Activated T-cell treated with anti-CD3 and anti-CD28 coated beads, Interleukin-2, amount 50 U/mL, for 72 hours (primary cell): ENCODE measurements around the gene CMTM8. TPM values are rescaled to one million over a fixed set of nuclear protein-coding genes. Genes with fewer than 3 reads are reported as not detected.
"Not testable (repeated sequence)": the region's sequence is repeated elsewhere in the genome, so short reads cannot be mapped to it uniquely, and the experiment has no call there.

ENCODE experiments used
- ATAC-seq, 2 donors: fragments of 150-1000 bp; cut with Tn5 transposase; replicated peaks in 1 of 2; 2 replicates each; pipeline ENCODE4 v1.10.0; 2021; ENCODE audit warnings: moderate library complexity in 2 of 2, mild to moderate bottlenecking in 1 of 2
- DNase-seq, 2 donors: peaks; one replicate each; pipeline ENCODE4 v3.0.0; 2021 to 2022; ENCODE audit warnings: mixed read lengths in 1 of 2
- H3K27ac Mint-ChIP-seq: one replicate; pipeline ENCODE4 v1.8.0; 2022; ENCODE audit warnings: mild to moderate bottlenecking, moderate library complexity, mixed read lengths
- H3K27me3 Mint-ChIP-seq: one replicate; pipeline ENCODE4 v1.8.0; 2022; ENCODE audit warnings: low read depth, mixed read lengths
- H3K36me3 Mint-ChIP-seq, 2 donors: one replicate each; pipeline ENCODE4 v1.8.0; 2022; ENCODE audit warnings: mixed read lengths in 2 of 2, mild to moderate bottlenecking in 1 of 2; ENCODE audit not compliant: insufficient read depth in 2 of 2
- H3K4me1 Mint-ChIP-seq: one replicate; pipeline ENCODE4 v1.8.0; 2022; ENCODE audit warnings: low read depth, mixed read lengths
- H3K4me3 Mint-ChIP-seq, 2 donors: one replicate each; pipeline ENCODE4 v1.8.0; 2022; ENCODE audit warnings: mild to moderate bottlenecking in 2 of 2, mixed read lengths in 2 of 2, moderate library complexity in 2 of 2
- H3K9me3 Mint-ChIP-seq, 2 donors: one replicate each; pipeline ENCODE4 v1.8.0; 2022; ENCODE audit warnings: mixed read lengths in 2 of 2
- total RNA-seq, 2 donors: library from RNA; stranded (reverse); gene quantifications; one replicate each; pipeline ENCODE4 v1.2.3, GENCODE V29; 2022

The CMTM8 gene
- total RNA-seq, 2 donors from 2014 or later = 7.1 to 9.0 TPM

GRCh38 chr3:32373276-32373675 lies 134.8 kb downstream of the CMTM8 start:
- Mint-ChIP-seq H3K4me3 (no peak overlapping the region), H3K9me3 (no peaks in the 10 kb centered on the region), H3K36me3 (no peaks in the 10 kb centered on the region), H3K27me3 (no peaks in the 10 kb centered on the region), H3K27ac (no peak overlapping the region), H3K4me1 (peaks cover 34% of the 10 kb centered on the region)
- ATAC-seq (no peak), DNase-seq (no peak)

GRCh38 chr3:32373844-32374243 lies 135.4 kb downstream of the CMTM8 start:
- H3K27me3 Mint-ChIP-seq = no peaks in the 10 kb centered on the region
- DNase-seq = no peak
- H3K4me3 Mint-ChIP-seq = no peak overlapping the region
- no peaks in the 10 kb centered on the region for H3K36me3 Mint-ChIP-seq
- H3K9me3 Mint-ChIP-seq = no peaks in the 10 kb centered on the region
- no peak overlapping the region for H3K27ac Mint-ChIP-seq
- H3K4me1 Mint-ChIP-seq = peaks cover 34% of the 10 kb centered on the region
- no peak for ATAC-seq

- H3K9me3 Mint-ChIP-seq = no peaks in the 10 kb centered on the region
Measured at GRCh38 chr3:32374788-32375595, 136.5 kb downstream of the CMTM8 start.

DNA sequence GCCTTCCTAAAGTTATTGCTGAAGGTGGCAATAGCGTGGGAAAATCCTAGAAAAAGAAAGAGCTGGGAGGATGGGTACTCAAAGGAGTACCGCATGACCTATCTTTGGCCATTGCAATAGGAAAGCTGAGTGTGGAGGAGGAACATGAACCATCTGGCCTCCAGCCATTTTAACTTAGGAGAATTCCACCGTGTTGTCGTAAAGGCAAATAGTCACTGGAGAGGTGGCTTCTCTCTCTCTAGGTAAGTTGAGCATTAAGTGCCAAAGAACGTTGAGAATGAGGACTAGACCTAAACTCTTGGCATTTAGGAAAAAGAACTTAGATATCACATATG lies 137.1 kb downstream of the CMTM8 start:
- H3K27ac Mint-ChIP-seq = no peak overlapping the region
- no peak overlapping the region for H3K4me3 Mint-ChIP-seq
- no peak for ATAC-seq
- no peaks in the 10 kb centered on the region for H3K9me3 Mint-ChIP-seq
- H3K27me3 Mint-ChIP-seq = no peaks in the 10 kb centered on the region
- no peaks in the 10 kb centered on the region for H3K36me3 Mint-ChIP-seq
- peaks cover 30% of the 10 kb centered on the region for H3K4me1 Mint-ChIP-seq
- no peak for DNase-seq

More at GRCh38 chr3:32374788-32375595, 136.5 kb downstream of the CMTM8 start:
- no peak overlapping the region for H3K4me3 Mint-ChIP-seq
- peaks cover 34% of the 10 kb centered on the region for H3K4me1 Mint-ChIP-seq
- H3K27me3 Mint-ChIP-seq = no peaks in the 10 kb centered on the region
- H3K27ac Mint-ChIP-seq = peak overlapping the region; percentile 86
- no peaks in the 10 kb centered on the region for H3K36me3 Mint-ChIP-seq
- peak; percentile 69 to 83 for DNase-seq
- peak; percentile 55 to 70 for ATAC-seq

DNA sequence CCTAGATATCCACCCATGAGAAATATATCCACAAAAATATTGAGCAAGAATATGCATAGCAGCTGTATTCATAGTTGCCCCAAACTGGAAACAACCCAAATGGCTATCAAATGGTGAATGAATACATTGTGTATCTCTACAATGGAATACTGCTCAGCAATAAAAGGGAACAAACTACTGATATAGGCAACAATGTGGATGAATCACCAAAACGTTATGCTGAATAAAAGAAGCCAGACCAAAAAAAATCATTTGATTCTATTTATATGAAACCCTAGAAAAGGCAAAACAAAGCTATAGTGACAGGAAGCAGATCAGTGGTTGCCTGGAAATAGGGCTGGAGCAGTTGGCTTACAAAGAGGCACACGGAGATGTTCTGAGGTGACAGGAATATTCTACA lies 137.6 kb downstream of the CMTM8 start:
- no peak for ATAC-seq

GRCh38 chr3:32379831-32380500 lies 141.5 kb downstream of the CMTM8 start:
- no peak for ATAC-seq
- Mint-ChIP-seq H3K36me3 (no peaks in the 10 kb centered on the region), H3K27ac (no peak overlapping the region)

More for the DNA sequence above, 137.6 kb downstream of the CMTM8 start:
- H3K4me1 Mint-ChIP-seq = peaks cover 28% of the 10 kb centered on the region
- H3K9me3 Mint-ChIP-seq = no peaks in the 10 kb centered on the region
- no peaks in the 10 kb centered on the region for H3K27me3 Mint-ChIP-seq
- no peak overlapping the region for H3K27ac Mint-ChIP-seq
- DNase-seq = no peak
- H3K36me3 Mint-ChIP-seq = no peaks in the 10 kb centered on the region
- no peak overlapping the region for H3K4me3 Mint-ChIP-seq

DNA sequence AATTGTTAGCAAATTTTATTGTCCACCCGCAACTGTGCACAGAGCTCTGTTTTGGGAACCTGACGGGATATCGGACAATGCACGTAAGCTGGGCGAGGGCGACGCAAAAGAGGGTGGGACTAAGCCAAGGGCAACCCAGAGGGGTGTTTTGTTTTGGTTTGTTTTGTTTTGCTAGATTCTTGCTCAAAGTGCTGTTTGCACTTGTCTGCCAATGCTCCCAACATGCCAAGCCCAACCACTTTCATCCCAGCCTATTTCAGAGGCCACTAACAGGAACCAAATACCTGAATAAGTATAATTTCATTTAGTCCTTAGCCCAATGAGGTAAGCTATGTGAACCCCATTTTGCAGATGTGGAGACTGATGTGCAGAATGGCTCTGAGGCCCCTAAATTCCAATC lies 143.4 kb downstream of the CMTM8 start:
- Mint-ChIP-seq H3K4me3 (no peak overlapping the region), H3K27ac (no peak overlapping the region), H3K9me3 (no peaks in the 10 kb centered on the region), H3K36me3 (no peaks in the 10 kb centered on the region), H3K27me3 (no peaks in the 10 kb centered on the region), H3K4me1 (peaks cover 4% of the 10 kb centered on the region)
- ATAC-seq = no peak
- DNase-seq = no peak

More at GRCh38 chr3:32379831-32380500, 141.5 kb downstream of the CMTM8 start:
- Mint-ChIP-seq H3K27me3 (no peaks in the 10 kb centered on the region), H3K4me1 (peaks cover 9% of the 10 kb centered on the region), H3K4me3 (no peak overlapping the region), H3K9me3 (no peaks in the 10 kb centered on the region)
- no peak for DNase-seq

- no peak for ATAC-seq
- no peak overlapping the region for H3K4me3 Mint-ChIP-seq
- no peaks in the 10 kb centered on the region for H3K9me3 Mint-ChIP-seq
- no peak for DNase-seq
- no peaks in the 10 kb centered on the region for H3K36me3 Mint-ChIP-seq
- no peaks in the 10 kb centered on the region for H3K27me3 Mint-ChIP-seq
- peaks cover 4% of the 10 kb centered on the region for H3K4me1 Mint-ChIP-seq
- no peak overlapping the region for H3K27ac Mint-ChIP-seq
Measured at GRCh38 chr3:32383136-32383711, 144.7 kb downstream of the CMTM8 start.

DNA sequence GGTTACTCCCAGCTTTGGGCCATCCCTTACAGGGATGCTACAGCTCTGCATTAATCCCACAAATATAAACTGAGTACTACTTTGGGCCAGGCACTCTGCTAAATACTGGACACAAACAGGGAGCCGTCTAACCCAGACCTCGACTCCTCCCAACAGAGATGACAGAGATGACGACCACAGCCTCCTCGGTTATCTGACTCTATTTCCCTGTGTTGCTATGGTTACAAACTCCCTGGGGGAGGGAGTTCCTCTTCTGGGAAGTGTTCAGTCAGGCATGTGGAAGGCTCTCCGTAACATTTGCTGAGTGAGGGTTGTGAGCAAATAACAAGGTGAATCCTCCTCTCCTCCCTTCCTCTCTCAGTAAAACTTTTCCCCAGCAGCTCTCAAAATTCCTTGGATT lies 146.5 kb downstream of the CMTM8 start:
- ATAC-seq (no peak), DNase-seq (no peak)
- Mint-ChIP-seq H3K4me1 (peaks cover 15% of the 10 kb centered on the region), H3K36me3 (no peaks in the 10 kb centered on the region), H3K27ac (no peak overlapping the region), H3K4me3 (no peak overlapping the region), H3K27me3 (no peaks in the 10 kb centered on the region), H3K9me3 (no peaks in the 10 kb centered on the region)

DNA sequence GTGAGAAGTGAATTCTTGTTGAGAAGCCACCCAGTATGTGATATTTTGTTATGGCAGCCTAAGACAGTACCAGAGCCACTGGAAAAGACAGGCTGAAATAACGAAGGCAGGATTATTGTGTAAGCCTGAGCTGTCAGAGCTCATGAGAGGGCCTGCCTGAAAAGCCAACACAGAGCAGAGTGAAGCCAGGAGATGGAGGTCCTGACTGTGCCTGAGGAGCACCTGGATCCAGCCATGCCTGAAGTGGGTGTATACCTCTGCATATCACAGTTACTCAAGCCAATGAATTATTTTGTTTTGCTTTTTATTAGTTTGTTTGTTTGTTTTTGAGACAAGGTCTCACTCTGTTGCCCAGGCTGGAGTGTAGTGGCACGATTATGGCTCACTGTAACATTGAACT lies 149.0 kb downstream of the CMTM8 start:
- no peaks in the 10 kb centered on the region for H3K27me3 Mint-ChIP-seq
- peaks cover 27% of the 10 kb centered on the region for H3K4me1 Mint-ChIP-seq
- no peak overlapping the region for H3K4me3 Mint-ChIP-seq
- DNase-seq (no peak), ATAC-seq (no peak)
- H3K9me3 Mint-ChIP-seq = no peaks in the 10 kb centered on the region
- peaks cover 0 to 3% of the 10 kb centered on the region in 2 donors for H3K36me3 Mint-ChIP-seq
- H3K27ac Mint-ChIP-seq = no peak overlapping the region

GRCh38 chr3:32389577-32389976 lies 151.1 kb downstream of the CMTM8 start:
- ATAC-seq, H3K9me3 Mint-ChIP-seq, H3K27me3 Mint-ChIP-seq, H3K36me3 Mint-ChIP-seq, DNase-seq: not testable (repeated sequence)
- Mint-ChIP-seq H3K4me1 (peaks cover 47% of the 10 kb centered on the region), H3K27ac (peak overlapping the region; percentile 31), H3K4me3 (peak overlapping the region; percentile 34 to 37)

DNA sequence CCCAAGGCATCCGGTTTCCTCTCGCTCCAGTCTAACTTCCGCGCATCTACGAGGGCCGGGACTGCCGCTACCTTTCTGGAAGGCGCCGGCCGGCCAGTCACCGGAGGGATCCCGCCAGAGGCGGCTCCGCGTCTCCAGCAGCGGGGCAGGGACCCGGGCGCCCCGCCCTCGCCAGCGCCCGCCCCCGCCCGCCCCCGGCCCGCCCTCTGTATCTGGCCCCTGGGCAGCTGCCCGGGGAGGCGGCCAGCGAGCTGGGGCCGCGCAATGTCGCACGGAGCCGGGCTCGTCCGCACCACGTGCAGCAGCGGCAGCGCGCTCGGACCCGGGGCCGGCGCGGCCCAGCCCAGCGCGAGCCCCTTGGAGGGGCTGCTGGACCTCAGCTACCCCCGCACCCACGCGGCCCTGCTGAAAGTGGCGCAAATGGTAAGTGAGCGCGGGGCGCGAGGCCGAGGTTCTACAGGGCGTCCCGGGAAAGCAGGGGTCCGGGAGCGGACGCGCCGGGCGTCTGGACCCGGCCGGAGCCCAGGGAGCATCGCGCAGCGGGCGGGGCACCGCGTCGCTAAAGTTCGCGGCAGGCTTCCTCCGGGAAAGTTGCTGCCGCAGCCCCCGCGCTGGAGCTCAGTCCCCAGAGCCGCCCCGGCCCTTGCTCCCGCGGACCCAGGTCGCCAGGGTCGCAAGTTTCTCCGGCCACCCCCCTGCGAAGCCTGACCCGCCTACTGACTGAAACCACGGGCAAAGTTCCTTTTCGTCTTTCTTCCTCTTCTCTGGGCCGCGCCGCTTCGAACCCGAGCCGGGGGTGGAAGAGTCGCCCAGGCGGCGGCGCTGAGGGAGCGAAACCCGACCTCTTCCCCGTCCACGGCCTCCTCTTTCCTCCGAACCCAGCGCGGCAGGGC lies 153.4 kb downstream of the CMTM8 start, which contains the start of gene CMTM7:
Gene CMTM7 (plus strand): TSS at position 211 of the 893 bp plus-strand sequence. CDS start 54 bp downstream, at position 265.
- Mint-ChIP-seq H3K36me3 (peaks cover 5 to 6% of the 10 kb centered on the region in 2 donors), H3K4me1 (peaks cover 64% of the 10 kb centered on the region), H3K27ac (peak within 1 kb of the TSS; percentile 98), H3K4me3 (peak within 1 kb of the TSS; percentile 99), H3K27me3 (no peaks in the 10 kb centered on the region), H3K9me3 (no peaks in the 10 kb centered on the region)
- ATAC-seq = peak; percentile 71 to 73
- peak; percentile 70 to 77 for DNase-seq
